Neural crest cell (in vitro differentiated cells): Measurements from ENCODE around the gene KRT73. TPM values are rescaled to one million over a fixed set of nuclear protein-coding genes. Genes with fewer than 3 reads are reported as not detected.

Experiments used
- DNase-seq: peaks from one replicate; pipeline ENCODE4 v3.0.0; 2021; ENCODE audit warnings: low read depth, mixed read lengths, low spot score
- H3K27ac Mint-ChIP-seq: one replicate; pipeline ENCODE4 v1.8.0; 2021; ENCODE audit warnings: mild to moderate bottlenecking, mixed read lengths; ENCODE audit not compliant: unreplicated experiment
- H3K27me3 Mint-ChIP-seq: 2 replicates; pipeline ENCODE4 v1.8.0; 2021; ENCODE audit warnings: low read depth, mild to moderate bottlenecking, mixed read lengths
- H3K36me3 Mint-ChIP-seq: 2 replicates; pipeline ENCODE4 v1.8.0; 2021; ENCODE audit warnings: low read depth, mild to moderate bottlenecking, mixed read lengths
- H3K4me1 Mint-ChIP-seq: 2 replicates; pipeline ENCODE4 v1.8.0; 2021; ENCODE audit warnings: mixed read lengths
- H3K4me3 Mint-ChIP-seq: one replicate; pipeline ENCODE4 v1.8.0; 2021; ENCODE audit warnings: mild to moderate bottlenecking, mixed read lengths
- H3K9me3 Mint-ChIP-seq: 2 replicates; pipeline ENCODE4 v1.8.0; 2021; ENCODE audit warnings: mixed read lengths
- total RNA-seq: library from RNA; stranded (reverse); gene quantifications from 2 replicates; pipeline ENCODE4 v1.2.1, GENCODE V29; 2021
- TF ChIP-seq, protein P1 (sequence below): fragments of 200-600 bp; sonication (generic); conservative IDR thresholded peaks from 2 replicates; pipeline ENCODE4 v1.5.0; 2021; ENCODE audit warnings: antibody characterized with exemption, mild to moderate bottlenecking

The KRT73 gene
- total RNA-seq, 1 donor from 2014 or later: not detected

- TF ChIP-seq, protein P1, sequence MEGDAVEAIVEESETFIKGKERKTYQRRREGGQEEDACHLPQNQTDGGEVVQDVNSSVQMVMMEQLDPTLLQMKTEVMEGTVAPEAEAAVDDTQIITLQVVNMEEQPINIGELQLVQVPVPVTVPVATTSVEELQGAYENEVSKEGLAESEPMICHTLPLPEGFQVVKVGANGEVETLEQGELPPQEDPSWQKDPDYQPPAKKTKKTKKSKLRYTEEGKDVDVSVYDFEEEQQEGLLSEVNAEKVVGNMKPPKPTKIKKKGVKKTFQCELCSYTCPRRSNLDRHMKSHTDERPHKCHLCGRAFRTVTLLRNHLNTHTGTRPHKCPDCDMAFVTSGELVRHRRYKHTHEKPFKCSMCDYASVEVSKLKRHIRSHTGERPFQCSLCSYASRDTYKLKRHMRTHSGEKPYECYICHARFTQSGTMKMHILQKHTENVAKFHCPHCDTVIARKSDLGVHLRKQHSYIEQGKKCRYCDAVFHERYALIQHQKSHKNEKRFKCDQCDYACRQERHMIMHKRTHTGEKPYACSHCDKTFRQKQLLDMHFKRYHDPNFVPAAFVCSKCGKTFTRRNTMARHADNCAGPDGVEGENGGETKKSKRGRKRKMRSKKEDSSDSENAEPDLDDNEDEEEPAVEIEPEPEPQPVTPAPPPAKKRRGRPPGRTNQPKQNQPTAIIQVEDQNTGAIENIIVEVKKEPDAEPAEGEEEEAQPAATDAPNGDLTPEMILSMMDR: no peak
- H3K27me3 Mint-ChIP-seq: peaks cover 31% of the 10 kb centered on the region
- H3K4me1 Mint-ChIP-seq: peaks cover 9% of the 10 kb centered on the region
- no peaks in the 10 kb centered on the region for H3K9me3 Mint-ChIP-seq
- DNase-seq: no peak
- H3K27ac Mint-ChIP-seq: no peak overlapping the region
- H3K36me3 Mint-ChIP-seq: no peaks in the 10 kb centered on the region
- no peak overlapping the region for H3K4me3 Mint-ChIP-seq
Measured at GRCh38 chr12:52622349-52622748, 4.0 kb upstream of the KRT73 start.

GRCh38 chr12:52618866-52619265 lies 507 bp upstream of the KRT73 start:
- Mint-ChIP-seq H3K4me1 (peaks cover 9% of the 10 kb centered on the region), H3K27ac (no peak overlapping the region), H3K9me3 (no peaks in the 10 kb centered on the region), H3K36me3 (no peaks in the 10 kb centered on the region), H3K27me3 (peaks cover 17% of the 10 kb centered on the region), H3K4me3 (no peak overlapping the region)
- TF ChIP-seq, protein P1: no peak
- DNase-seq: no peak

DNA sequence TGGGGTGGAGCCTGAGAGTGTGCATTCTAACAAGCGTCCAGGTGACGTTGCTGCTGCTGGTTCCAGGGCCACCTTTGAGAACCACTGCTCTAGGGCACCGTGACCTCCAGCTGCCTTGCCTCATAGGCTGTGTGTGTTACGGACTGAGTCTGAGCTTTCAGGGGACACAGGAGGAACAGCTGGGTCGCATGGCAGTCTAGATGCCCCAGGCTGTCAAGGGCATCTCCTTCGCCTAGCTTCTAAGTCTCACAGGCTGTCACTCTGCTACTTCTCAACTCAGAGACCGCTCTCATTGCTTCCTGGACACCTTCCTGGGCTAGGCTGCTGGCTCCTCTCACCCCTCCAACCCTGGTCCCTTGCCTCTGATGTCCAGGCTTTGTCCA lies 965 bp downstream of the KRT73 start:
- TF ChIP-seq, protein P1: no peak
- no peak overlapping the region for H3K4me3 Mint-ChIP-seq
- no peak overlapping the region for H3K27ac Mint-ChIP-seq
- no peaks in the 10 kb centered on the region for H3K36me3 Mint-ChIP-seq
- no peaks in the 10 kb centered on the region for H3K9me3 Mint-ChIP-seq
- H3K27me3 Mint-ChIP-seq: peaks cover 22% of the 10 kb centered on the region
- no peak for DNase-seq
- H3K4me1 Mint-ChIP-seq: peaks cover 2% of the 10 kb centered on the region

GRCh38 chr12:52616680-52617402 lies 1.5 kb downstream of the KRT73 start:
- H3K4me3 Mint-ChIP-seq: no peak overlapping the region
- no peak overlapping the region for H3K27ac Mint-ChIP-seq
- H3K27me3 Mint-ChIP-seq: peaks cover 27% of the 10 kb centered on the region
- no peak for DNase-seq
- TF ChIP-seq, protein P1: no peak
- no peaks in the 10 kb centered on the region for H3K9me3 Mint-ChIP-seq
- H3K4me1 Mint-ChIP-seq: no peaks in the 10 kb centered on the region
- H3K36me3 Mint-ChIP-seq: no peaks in the 10 kb centered on the region

GRCh38 chr12:52615912-52616311 lies 2.4 kb downstream of the KRT73 start:
- no peaks in the 10 kb centered on the region for H3K9me3 Mint-ChIP-seq
- TF ChIP-seq, protein P1: no peak
- H3K27me3 Mint-ChIP-seq: peaks cover 35% of the 10 kb centered on the region
- H3K4me1 Mint-ChIP-seq: no peaks in the 10 kb centered on the region
- H3K27ac Mint-ChIP-seq: no peak overlapping the region
- no peak overlapping the region for H3K4me3 Mint-ChIP-seq
- DNase-seq: no peak
- no peaks in the 10 kb centered on the region for H3K36me3 Mint-ChIP-seq
